Esophagus muscularis mucosa (tissue), 4 donors: ENCODE results near the gene KRTAP29-1.

Experiments used
- EP300 ChIP-seq: sonication (generic); formaldehyde crosslinking; IDR thresholded peaks from one replicate; pipeline ENCODE4 v1.6.1; 2017; ENCODE audit warnings: antibody characterized with exemption
- POLR2A ChIP-seq: fragments of 450-650 bp; IDR thresholded peaks from one replicate; pipeline ENCODE4 v1.6.1; 2017; ENCODE audit warnings: antibody characterized with exemption, moderate library complexity, mild to moderate bottlenecking, low read depth
- POLR2AphosphoS5 ChIP-seq, 2 donors: sonication (generic); formaldehyde crosslinking; IDR thresholded peaks; one replicate each; pipeline ENCODE4 v1.6.1; 2017; ENCODE audit warnings: antibody characterized with exemption in 2 of 2
- TF ChIP-seq, protein P1 (sequence below), 3 experiments: fragments of 200-600 bp in 2 of 3; fragments of 450-650 bp in 1 of 3; sonication (generic) in 2 of 3; IDR thresholded peaks; one replicate each; pipeline ENCODE4 v1.5.1; 2017 to 2019; ENCODE audit warnings: antibody characterized with exemption in 3 of 3, mild to moderate bottlenecking in 2 of 3, moderate library complexity in 1 of 3

DNA sequence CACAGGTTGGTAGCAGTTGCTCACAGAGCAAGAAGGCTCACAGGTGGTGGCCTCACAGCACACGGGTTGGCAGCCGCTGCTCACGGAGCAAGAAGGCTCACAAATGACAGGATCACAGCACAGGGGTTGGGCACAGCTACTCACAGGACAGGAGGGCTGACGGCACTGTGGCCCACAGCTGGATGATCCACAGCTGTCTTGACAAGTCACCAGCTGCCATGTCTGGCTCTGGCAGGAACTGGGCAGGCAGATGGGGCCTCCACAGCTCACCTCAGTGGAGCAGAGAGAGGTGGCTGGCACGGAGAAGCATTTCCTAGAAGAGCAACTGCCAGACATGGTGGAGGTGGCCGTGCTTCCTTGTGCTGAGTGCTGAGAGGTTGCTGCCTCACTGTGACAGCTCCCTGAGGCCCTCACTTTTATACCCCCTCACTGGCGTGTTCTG lies 6.3 kb upstream of the KRTAP29-1 start, which contains the start of gene KRTAP16-1:
- TF ChIP-seq POLR2A (no peak), EP300 (no peak), POLR2AphosphoS5 (IDR thresholded peaks at IDR 0.05) (no peak)
- TF ChIP-seq, protein P1, sequence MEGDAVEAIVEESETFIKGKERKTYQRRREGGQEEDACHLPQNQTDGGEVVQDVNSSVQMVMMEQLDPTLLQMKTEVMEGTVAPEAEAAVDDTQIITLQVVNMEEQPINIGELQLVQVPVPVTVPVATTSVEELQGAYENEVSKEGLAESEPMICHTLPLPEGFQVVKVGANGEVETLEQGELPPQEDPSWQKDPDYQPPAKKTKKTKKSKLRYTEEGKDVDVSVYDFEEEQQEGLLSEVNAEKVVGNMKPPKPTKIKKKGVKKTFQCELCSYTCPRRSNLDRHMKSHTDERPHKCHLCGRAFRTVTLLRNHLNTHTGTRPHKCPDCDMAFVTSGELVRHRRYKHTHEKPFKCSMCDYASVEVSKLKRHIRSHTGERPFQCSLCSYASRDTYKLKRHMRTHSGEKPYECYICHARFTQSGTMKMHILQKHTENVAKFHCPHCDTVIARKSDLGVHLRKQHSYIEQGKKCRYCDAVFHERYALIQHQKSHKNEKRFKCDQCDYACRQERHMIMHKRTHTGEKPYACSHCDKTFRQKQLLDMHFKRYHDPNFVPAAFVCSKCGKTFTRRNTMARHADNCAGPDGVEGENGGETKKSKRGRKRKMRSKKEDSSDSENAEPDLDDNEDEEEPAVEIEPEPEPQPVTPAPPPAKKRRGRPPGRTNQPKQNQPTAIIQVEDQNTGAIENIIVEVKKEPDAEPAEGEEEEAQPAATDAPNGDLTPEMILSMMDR (IDR thresholded peaks at IDR 0.05): no peak
